8988T (cell line): ENCODE measurements around the gene UBE2G1.

ENCODE experiments used
- DNase-seq: peaks from one replicate; pipeline ENCODE4 v3.0.0; 2011

Gene UBE2G1

DNA sequence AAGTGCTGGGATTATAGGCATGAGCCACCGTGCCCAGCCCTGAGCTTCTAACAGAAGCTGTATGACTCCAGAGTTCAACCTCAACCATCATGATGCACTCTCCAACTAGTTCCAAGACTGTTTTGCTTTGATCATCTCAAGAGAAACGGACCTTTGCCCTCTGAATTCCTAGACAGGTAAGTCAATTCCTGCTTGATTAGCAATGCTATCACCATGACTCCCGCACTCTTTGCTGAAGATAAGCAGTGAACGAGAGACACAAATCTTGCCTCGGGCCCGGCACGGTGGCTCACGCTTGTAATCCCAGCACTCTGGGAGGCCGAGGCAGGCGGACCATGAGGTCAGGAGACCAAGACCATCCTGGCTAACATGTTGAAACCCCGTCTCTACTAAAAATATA is 124.9 kb downstream of the UBE2G1 start:
- DNase-seq: no peak

DNA sequence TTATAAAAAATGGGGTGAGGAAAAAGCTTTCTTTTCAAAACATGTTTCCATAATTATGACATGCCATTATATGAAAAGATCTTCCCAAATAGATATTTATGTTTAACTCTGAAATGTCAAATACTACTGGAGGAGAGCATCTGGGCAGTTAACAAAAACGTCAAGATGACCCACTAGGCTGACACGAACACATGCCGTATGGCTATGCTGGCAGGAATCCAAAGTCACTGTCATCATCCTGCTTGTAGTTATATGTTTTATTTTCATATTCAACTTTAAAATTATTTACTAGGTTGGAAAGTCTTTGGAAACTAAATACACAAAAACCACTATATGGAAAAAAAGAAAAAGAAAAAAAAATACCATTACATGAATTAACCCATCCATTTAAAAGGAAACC is 130.0 kb downstream of the UBE2G1 start:
- DNase-seq: no peak

DNA sequence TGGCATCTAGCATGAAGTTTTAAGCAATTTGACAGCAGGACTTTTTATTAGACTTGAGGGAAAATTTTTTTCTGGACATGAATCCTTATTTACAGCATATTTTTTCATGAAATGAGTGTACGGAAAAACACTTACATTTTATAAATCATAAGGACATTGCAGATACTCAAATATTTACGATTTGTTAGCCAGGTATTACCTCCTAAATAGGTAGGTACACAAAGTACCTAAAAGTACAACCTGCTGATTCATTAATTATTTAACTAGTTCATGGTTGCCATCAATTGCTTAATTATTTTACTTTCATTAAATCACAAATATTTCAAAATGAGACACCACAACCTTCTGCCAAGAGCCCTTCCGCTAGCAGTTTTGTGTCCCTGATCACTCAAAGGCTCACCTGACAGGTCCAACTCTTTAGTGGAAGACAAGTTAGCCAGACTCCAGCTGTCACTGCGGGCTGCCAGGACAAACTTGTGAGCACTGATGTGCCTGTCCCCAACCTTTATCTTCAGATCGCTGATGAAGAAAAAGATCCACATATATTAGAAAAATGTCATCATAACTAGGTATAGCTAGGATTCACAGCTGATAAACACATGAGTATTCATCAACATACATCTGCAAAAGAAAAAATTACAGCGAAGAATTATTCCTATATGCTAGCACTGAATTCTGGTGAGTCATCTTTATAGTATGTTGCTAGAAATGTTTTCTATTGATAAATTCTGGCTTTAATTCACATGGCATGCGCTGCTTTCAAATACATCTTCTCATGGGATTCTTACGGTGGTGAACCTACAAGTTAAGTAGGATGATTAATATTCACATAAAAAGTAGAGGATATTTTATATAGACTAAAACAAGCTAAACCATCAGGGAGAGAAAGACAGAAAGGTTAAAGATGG is 130.8 kb downstream of the UBE2G1 start:
- DNase-seq: no peak

DNA sequence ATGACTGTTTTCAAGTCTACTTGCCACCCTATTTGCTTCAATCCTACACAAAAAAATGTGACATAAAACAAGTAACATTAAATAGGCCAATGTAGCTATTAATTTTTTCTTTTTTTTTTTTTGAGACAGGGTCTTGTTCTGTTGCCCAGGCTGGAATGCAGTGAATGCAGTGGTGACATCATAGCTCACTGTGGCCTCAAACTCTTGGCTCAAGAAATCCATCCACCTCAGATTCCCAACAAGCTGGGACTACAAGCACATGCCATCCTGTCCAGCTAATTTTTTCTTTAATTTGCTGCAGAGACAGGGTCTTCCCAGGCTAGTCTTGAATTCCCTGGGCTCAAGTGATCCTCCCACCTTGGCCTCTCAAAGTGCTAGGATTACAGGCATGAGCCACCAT is 132.1 kb downstream of the UBE2G1 start:
- DNase-seq: no peak

DNA sequence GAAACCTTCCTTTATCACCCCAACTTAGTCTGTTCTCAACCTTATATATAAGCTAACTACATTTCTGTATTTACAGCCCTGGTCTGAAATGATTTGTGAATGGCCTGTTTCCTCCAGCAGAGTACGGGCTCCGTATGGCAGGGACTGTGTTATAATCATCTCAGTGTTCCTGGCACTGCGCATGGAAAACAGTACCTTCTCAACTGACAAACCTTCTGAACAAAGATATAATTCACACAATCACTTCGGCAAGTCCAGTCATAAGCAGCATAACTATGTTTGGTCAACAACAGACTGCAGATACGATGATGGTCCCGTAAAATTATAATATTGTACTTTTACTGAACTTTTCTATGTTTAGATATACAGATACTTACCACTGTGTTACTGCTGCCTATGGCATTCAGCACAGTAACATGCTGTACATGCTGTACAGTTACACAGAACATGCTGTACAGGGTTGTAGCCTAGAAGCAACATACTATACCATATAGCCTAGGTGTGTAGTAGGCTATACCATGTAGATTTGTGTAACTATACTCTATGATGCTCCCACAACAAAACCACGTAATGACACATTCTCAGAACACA is 132.7 kb downstream of the UBE2G1 start:
- DNase-seq: no peak

DNA sequence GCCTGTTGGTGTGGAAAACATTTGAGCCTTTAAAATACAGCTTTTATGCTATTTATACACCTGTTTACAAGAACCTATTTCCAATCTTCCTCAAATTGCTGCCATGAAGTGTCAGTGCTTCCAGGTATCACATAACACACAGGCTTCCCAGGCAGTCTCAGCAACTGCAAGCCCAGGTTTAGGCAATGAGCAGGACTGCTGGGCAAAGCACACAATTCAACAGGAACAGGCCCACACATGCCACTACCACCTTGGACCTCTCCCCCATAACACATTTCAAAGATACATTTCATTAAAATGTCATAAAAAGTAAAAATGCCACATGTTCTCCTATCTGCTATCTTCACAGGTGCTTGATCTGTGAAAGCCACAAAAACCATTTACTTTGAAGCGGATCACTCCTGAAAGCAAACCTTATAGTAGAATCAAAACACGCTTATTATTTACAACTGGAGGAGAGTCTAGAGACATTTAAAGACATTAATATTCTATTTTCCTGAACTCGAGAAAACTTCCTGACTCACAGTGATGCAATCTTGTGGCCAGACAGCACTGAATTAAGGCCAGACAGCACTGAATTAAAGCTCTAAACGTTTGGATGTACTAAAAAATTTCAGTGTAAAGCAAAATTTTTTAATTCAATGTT is 134.2 kb downstream of the UBE2G1 start:
- DNase-seq: no peak

DNA sequence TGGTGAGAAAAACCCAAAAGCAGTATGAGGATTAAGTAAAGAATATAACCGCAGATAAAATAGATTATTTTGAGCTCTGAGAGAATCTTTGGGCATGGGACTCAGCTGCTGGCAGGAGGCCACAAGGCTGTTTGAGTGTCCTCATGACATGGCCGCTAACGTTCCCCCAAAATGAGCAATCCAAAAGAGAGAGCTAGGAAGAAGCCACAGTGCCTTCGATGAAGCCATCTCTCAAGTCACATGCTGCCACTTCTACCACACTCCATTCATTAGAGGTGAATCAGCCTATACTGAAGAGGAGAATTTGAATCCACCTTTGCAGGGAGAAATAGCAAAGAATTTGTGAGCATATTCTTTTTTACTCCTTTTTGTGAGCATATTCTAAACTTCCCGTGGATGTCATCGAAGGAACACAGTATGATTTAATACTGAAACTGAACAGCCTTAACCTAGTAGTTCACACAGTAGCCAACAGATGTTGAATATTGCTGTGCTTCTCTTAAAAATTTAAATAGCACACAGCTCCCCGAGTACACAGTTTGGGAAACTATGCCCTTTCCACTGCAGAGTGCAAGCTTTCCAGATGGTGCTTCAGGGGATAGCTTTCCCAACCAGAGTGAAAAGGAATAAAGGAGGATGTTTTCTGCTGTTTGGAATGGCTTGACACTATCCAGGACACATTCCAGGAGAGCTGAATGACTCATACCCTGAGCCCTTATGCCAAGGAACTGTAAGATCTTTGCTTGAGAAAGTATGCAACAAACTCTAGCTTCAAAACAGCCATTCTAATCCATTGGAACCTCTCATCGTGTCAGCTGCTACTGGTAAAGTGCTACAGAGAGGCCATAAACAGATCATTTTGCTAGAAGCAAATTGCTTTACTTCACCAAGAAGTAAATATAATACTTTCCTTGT is 136.6 kb downstream of the UBE2G1 start:
- DNase-seq: no peak

DNA sequence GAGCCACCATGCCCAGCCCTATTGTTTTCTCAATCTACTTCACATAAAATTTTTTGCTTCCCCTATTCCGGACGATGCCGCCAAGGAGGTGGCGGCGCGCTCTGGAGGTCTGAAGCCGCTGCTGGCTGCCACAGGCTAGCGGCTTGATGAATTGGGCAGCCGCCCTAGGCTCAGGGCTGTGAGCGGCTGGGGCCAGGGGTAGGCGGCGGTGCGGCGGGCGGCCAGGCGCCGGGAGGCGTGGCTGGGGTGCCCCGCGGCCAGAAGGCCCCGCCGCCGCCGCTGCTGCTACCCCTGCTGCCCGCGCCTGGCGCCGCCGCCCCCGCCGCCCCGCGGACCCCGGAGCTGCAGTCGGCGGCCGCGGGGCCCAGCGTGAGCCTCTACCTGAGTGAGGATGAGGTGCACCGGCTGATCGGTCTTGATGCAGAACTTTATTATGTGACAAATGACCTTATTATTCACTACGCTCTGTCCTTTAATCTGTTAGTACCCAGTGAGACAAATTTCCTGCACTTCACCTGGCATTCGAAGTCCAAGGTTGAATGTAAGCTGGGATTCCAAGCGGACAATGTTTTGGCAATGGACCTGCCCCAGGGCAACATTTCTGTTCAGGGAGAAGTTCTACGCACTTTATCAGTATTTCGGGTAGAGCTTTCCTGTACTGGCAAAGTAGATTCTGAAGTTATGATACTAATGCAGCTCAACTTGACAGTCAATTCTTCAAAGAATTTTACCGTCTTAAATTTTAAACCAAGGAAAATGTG is 144.4 kb downstream of the UBE2G1 start:
- no peak for DNase-seq

DNA sequence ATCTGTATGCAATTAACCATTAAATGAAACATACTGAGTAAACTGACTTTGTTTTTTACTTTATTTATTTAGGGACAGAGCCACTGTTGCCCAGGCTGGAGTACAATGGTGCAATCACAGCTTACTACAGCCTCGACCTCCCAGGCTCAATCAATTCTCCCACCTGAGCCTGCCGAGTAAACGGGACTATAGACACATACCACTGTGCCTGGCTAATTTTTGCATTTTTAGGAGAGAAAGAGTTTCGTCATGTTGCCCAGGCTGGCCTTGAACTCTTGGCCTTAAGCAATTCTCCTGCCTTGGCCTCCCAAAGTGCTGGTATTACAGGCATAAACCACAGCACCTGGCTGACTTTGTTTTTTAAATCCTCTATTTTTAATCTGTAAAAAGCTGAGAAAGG is 145.3 kb downstream of the UBE2G1 start:
- DNase-seq: no peak

DNA sequence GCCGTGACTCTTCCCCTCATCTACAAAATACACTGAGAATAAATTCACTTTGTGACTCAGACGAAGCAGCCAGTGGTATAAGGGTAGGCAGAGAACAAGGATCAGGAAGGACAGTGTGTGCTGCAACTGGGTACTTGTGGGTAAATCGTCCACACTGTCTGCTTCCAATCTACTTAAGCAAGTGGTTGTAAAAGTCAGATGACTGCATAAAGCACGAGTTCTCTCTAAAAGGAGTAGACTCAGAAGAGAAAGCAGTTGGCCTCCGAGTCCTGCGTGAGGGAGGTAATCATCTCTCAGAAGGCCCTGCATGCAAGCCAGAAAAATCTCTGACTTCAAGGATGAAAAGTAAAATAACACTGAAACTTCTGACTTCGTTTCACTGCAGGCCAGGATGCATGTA is 145.8 kb downstream of the UBE2G1 start:
- DNase-seq: no peak
